ENCODE data around the gene S100A16. TPM values are rescaled to one million over a fixed set of nuclear protein-coding genes. Genes with fewer than 3 reads are reported as not detected.
"Not testable (repeated sequence)": the region's sequence is repeated elsewhere in the genome, so short reads cannot be mapped to it uniquely, and the experiment has no call there.

The S100A16 gene
- total RNA-seq, 1 donor from 2014 or later, result 1,016 TPM

GRCh38 chr1:153583976-153584375 is 29.0 kb downstream of the S100A16 start:
- no peak for DNase-seq (ENCODE audit: low read depth)
- H3K4me3 ChIP-seq (ENCODE audit: low read depth, low read length), result no peak overlapping the region

GRCh38 chr1:153583514-153583913 is 29.4 kb downstream of the S100A16 start:
- not testable (repeated sequence) for H3K4me3 ChIP-seq (ENCODE audit: low read depth, low read length); DNase-seq (ENCODE audit: low read depth)

More at GRCh38 chr1:153583976-153584375, 29.0 kb downstream of the S100A16 start:
- TF ChIP-seq, protein P1, sequence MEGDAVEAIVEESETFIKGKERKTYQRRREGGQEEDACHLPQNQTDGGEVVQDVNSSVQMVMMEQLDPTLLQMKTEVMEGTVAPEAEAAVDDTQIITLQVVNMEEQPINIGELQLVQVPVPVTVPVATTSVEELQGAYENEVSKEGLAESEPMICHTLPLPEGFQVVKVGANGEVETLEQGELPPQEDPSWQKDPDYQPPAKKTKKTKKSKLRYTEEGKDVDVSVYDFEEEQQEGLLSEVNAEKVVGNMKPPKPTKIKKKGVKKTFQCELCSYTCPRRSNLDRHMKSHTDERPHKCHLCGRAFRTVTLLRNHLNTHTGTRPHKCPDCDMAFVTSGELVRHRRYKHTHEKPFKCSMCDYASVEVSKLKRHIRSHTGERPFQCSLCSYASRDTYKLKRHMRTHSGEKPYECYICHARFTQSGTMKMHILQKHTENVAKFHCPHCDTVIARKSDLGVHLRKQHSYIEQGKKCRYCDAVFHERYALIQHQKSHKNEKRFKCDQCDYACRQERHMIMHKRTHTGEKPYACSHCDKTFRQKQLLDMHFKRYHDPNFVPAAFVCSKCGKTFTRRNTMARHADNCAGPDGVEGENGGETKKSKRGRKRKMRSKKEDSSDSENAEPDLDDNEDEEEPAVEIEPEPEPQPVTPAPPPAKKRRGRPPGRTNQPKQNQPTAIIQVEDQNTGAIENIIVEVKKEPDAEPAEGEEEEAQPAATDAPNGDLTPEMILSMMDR (conservative IDR thresholded peaks at IDR 0.05; ENCODE audit: low read depth, low read length), result no peak

GRCh38 chr1:153582836-153583235 is 30.1 kb downstream of the S100A16 start:
- DNase-seq (ENCODE audit: low read depth); H3K4me3 ChIP-seq (ENCODE audit: low read depth, low read length): not testable (repeated sequence)

GRCh38 chr1:153578936-153579335 is 34.0 kb downstream of the S100A16 start:
- no peak for DNase-seq (ENCODE audit: low read depth)
- TF ChIP-seq, protein P1 (conservative IDR thresholded peaks at IDR 0.05; ENCODE audit: low read depth, low read length), result no peak
- H3K4me3 ChIP-seq (ENCODE audit: low read depth, low read length), result no peak overlapping the region

- no peak overlapping the region for H3K4me3 ChIP-seq (ENCODE audit: low read depth, low read length)
- no peak for DNase-seq (ENCODE audit: low read depth)
- TF ChIP-seq, protein P1 (conservative IDR thresholded peaks at IDR 0.05; ENCODE audit: low read depth, low read length), result no peak
Measured at GRCh38 chr1:153578490-153578889, 34.4 kb downstream of the S100A16 start.

GRCh38 chr1:153577624-153578051 is 35.3 kb downstream of the S100A16 start:
- TF ChIP-seq, protein P1 (conservative IDR thresholded peaks at IDR 0.05; ENCODE audit: low read depth, low read length), result no peak
- H3K4me3 ChIP-seq (ENCODE audit: low read depth, low read length), result no peak overlapping the region

GRCh38 chr1:153577138-153577537 is 35.8 kb downstream of the S100A16 start:
- no peak for DNase-seq (ENCODE audit: low read depth)
- no peak overlapping the region for H3K4me3 ChIP-seq (ENCODE audit: low read depth, low read length)
- TF ChIP-seq, protein P1 (conservative IDR thresholded peaks at IDR 0.05; ENCODE audit: low read depth, low read length), result no peak

More at GRCh38 chr1:153577624-153578051, 35.3 kb downstream of the S100A16 start:
- no peak for DNase-seq (ENCODE audit: low read depth)

GRCh38 chr1:153575497-153575896 is 37.4 kb downstream of the S100A16 start:
- H3K4me3 ChIP-seq (ENCODE audit: low read depth, low read length); DNase-seq (ENCODE audit: low read depth): not testable (repeated sequence)

- DNase-seq (ENCODE audit: low read depth); H3K4me3 ChIP-seq (ENCODE audit: low read depth, low read length): not testable (repeated sequence)
Measured at GRCh38 chr1:153575081-153575491, 37.9 kb downstream of the S100A16 start.
